Forelimb muscle (tissue), 1 donor: ENCODE results near the gene LTBP1. TPM values are rescaled to one million over a fixed set of nuclear protein-coding genes. Genes with fewer than 3 reads are reported as not detected.

Experiments
- DNase-seq: peaks from one replicate; pipeline ENCODE4 v3.0.0-alpha.2; 2013; ENCODE audit warnings: low read depth
- polyA plus RNA-seq: library from polyadenylated mRNA; unstranded; fragments of 120-200 nt; gene quantifications from one replicate; pipeline ENCODE4 v1.2.1, GENCODE V29; 2013; ENCODE audit not compliant: insufficient read length

The LTBP1 gene
- polyA plus RNA-seq, 1 donor: 51.1 TPM

- no peak for DNase-seq
Measured at GRCh38 chr2:33074197-33074596, 127.4 kb downstream of the LTBP1 start.

DNA sequence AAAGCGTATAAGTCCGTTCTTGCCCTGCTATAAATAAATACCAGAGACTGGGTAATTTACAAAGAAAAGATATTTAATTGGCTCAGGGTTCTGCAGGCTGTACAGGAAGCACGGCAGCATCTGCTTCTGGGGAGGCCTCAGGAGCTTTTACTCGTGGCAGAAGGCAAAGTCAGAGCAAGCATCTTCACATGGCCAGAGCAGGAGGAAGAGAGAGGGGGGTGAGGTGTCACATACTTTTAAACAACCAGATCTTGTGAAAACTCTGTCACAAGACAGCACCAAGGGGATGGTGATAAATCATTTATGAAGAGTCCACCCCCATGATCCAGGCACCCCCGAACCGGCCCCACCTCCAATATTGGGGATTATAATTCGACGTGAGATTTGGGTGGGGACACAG, 130.6 kb downstream of the LTBP1 start:
- no peak for DNase-seq

- no peak for DNase-seq
Measured at GRCh38 chr2:33077844-33078243, 131.1 kb downstream of the LTBP1 start.

DNA sequence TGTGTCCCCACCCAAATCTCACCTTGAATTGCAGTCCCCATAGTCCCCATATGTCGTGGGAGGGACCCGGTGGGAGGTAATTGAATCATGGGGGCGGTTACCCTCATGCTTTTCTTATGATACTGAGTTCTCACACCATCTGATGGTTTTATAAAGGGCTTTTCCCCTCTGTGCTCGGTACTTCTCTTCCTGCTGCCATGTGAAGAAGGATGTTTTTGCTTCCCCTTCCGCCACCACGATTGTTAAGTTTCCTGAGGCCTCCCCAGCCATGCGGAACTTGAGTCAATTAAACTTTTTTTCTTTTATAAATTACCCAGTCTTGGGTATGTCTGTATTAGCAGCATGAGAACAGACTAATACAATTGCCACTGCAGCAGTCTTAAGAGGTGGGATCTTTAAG, 134.9 kb downstream of the LTBP1 start:
- no peak for DNase-seq

GRCh38 chr2:33083699-33084387, 137.1 kb downstream of the LTBP1 start:
- DNase-seq: no peak

DNA sequence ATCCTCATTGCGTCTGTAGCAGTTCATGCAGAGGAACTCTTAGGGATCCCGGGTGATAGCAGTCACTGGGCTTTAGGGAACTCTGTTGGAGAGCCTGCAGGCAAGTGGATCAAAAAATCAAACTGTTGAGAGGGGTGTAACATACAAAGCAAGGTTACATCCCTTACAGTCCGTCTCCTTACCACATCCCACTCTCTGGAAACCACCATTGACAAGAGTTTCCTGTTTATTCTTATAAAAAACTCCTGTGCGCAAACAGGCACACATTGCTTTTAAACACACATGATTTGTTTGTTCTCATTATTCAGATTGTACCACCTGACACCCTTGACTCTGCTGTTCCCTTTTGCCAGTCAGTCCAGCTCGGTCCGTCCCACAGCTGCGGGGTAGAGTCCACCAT, 137.7 kb downstream of the LTBP1 start:
- no peak for DNase-seq

GRCh38 chr2:33085646-33086045, 138.9 kb downstream of the LTBP1 start:
- no peak for DNase-seq

DNA sequence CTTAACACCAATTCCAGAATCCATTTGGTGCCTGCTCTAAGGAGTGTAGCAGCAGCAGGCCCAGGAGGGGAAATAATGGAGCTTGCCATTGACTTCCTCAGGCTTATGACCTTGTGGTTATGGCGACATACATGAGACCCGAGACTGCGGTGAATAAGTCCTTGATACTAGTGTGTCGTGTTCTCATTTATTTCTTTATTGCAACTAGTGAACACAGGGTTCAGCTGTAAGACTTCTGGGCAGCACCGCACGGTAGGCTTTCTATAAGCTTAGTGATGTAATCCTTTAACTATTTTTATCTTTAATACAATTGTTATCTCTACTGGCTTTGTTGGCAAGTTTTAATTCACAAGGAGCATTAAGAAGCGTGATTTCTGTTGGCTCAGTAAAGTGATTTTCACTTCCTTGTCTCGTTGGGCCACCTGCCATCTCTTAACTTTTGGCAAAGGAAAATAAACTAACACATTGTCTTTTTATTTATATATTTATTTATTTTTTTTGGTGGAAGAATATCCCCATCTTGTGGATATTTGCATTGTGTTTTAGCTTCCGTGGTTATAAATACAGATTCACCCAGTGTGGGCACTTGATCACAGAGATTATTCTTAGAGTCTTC, 139.8 kb downstream of the LTBP1 start:
- DNase-seq: peak; percentile 28

GRCh38 chr2:33090553-33091134, 143.9 kb downstream of the LTBP1 start:
- DNase-seq: no peak

DNA sequence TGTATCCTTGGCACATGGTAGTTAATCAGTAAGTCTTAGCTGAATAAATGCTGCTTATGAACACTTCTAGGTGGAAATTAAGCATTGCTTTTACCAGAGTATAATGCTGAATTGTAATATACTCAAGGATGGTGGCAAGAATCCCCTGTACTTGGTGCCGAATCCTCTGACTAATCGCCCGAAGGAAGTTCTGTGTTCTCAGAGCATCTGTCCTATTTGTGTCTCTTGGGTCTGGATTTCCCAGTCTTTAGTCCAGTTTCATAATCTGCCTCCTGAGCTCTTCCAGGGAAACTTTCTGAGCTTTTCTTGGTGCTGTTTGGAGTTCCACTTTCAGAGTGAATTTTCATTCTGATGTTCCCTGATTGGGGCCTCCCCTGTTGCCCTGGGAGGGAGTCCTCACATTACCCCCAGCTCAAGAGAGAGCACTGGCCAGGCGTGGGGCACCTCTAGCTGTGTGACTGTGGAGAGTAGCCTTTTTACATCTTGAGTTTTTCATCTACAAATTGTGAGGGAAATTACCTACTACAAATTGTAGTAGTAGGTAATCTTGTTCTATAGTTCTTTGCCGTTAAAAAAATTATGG, 144.9 kb downstream of the LTBP1 start:
- no peak for DNase-seq

DNA sequence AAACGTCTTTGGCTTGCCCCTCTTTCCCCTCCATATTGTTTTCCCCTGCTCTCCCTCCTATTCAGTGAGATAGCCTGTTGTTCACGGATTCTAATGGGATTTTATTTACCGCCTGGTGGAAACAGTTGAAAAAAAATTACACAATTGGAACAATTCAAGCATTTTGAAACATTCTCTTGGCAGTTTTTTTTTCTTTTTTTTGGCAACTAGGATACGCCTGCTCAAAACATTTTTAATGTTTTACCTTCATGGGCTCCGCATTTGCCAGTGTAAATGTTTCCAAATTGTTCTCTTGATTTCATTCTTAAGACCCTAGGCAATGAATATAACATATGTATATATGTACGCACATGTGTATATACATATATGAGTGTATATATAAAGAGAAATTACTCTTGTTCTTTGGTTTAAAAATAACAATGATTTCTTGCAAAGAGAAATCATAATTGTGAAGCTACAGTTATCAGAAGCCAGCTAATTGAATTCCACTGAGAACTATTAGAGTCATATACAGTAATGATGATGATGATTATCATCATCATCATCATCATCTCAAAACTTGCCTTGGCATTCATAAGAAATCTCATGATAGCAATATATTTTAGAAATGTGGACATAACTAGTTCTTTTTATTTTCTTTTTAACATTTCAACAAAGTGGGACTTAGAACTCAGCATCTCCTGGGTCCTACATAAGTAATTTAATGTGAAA, 146.7 kb downstream of the LTBP1 start:
- DNase-seq: no peak

- DNase-seq: no peak
Measured at GRCh38 chr2:33094303-33094702, 147.6 kb downstream of the LTBP1 start.

GRCh38 chr2:33099989-33100388, 153.2 kb downstream of the LTBP1 start:
- DNase-seq: no peak

DNA sequence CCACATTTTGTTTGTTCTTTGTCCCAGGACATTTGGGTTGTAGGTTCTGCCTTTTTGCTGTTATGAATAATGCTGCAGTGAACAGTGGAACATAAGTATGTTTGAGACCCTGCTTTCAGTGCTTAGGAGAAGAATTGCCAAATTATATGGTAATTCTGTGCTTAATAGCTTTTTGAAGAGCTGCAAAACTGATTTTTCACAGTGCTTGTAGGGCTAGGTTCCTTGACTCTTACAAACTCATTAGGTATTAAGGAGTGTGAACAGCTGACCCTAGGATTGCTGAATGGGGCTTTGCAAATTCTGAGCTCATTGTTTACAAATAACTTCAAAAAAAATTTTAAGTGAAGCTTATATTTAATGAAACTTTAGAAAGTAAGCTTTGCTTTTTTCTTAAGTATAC, 154.2 kb downstream of the LTBP1 start:
- DNase-seq: no peak

GRCh38 chr2:33104052-33104623, 157.4 kb downstream of the LTBP1 start:
- DNase-seq: no peak

DNA sequence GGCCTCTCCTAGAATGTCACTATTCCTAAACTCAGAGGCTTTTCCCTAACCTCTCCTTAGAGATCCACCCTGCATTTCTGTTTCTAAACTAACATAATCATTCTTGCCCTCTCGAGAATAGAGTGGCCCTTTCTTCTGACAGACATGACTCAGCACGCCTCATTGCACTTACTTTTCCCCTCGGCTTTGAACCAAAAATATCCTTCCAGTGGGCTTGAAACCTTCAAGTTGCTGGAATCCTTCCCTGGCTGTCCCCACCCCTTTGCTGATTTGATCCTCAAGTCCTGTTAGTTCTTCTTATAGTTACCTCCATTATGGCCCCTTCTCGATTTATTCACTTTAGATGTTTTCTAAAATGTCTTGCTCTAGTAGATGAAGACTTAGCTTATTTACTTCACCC, 158.0 kb downstream of the LTBP1 start:
- no peak for DNase-seq

DNA sequence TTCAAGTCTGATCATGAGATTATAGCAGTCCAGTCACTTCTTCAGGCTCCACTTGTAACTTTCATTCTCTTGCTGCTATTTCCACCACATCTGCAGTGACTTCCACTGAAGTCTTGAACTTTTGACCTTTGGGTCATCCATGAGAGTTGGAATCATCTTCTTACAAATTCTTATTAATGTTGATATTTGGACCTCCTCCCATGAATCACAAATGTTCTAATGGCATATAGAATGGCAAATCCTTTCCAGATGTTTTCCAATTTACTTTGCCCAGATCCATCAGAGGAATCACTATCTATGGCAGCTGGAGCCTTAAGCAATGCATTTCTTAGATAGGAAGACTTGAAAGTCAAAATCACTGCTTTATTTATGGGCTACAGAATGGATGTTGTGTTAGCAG, 159.4 kb downstream of the LTBP1 start:
- DNase-seq: no peak

DNA sequence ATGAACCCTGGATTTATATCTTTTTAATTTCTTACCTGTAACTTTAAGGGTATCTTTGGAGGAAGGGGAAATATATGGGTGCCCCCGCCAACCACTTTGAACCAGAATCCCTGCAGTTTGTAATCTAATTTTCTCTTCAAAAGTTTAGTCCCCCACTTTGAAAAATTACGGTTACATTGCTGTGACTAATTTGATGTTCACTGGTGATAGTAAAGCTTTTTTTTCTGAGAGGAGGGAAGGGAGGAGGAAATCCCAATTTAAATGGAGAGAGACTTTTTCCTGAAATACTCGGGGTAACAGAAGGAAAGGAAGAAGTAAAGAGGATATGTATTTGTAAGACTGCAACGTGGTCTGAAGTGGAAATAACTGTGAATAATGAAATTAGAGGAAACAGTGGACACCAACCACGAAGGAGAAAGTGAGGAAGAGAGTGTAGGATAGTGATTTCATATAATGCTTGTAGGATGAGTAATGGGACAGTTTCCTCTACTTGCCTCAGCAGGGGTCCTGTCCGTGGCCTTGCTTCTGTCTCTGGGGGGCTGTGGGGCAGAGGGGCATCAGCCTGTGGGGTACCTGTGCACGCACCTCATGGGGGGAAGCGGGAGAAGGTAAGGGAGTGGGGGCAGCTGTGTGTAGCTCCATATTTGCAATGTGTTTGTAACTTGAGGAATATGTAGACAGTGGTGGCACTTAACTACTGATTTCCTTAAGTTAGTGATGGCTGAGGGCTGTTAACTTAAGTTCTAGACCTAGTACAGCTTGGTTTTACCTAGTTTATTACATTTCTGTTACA, 161.1 kb downstream of the LTBP1 start:
- DNase-seq: no peak

- no peak for DNase-seq
Measured at GRCh38 chr2:33108483-33109443, 162.0 kb downstream of the LTBP1 start.

GRCh38 chr2:33110461-33110860, 163.7 kb downstream of the LTBP1 start:
- DNase-seq: no peak
